GM12878 (cell line): ENCODE measurements around the gene CHCHD6. TPM values are rescaled to one million over a fixed set of nuclear protein-coding genes. Genes with fewer than 3 reads are reported as not detected.

Experiments
- ATAC-seq: fragments of 200-7000 bp; cut with Tn5 transposase; 3 replicates; pipeline ENCODE4 v1.9.1; 2020; ENCODE audit warnings: mild to moderate bottlenecking, moderate library complexity
- BruUV-seq: library from RNA; stranded (reverse); fragments of 400-500 nt; replicated peaks from 2 replicates; lab custom pipeline; 2021; lab: Mats Ljungman, UMichigan
- CTCF ChIA-PET: fragments of 300-600 bp; sonication (Branson Sonifier 250); formaldehyde crosslinking; extraction: SDS; loops from one replicate; lab custom pipeline; 2021; ENCODE audit warnings: inconsistent platforms; lab: Yijun Ruan, JAX
- POLR2A ChIA-PET: fragments of 350-600 bp; formaldehyde crosslinking; extraction: SDS; loops from one replicate; lab custom pipeline; 2021; ENCODE audit warnings: inconsistent platforms; lab: Charles Lee
- RAD21 ChIA-PET: fragments of 300-600 bp; sonication (Branson Sonifier 250); formaldehyde crosslinking; loops from one replicate; lab custom pipeline; 2023; ENCODE audit warnings: antibody characterized with exemption; ENCODE audit not compliant: unreplicated experiment; lab: Charles Lee
- SMC1A ChIA-PET: fragments of 300-600 bp; sonication (Branson Sonifier 250); formaldehyde crosslinking; loops from one replicate; lab custom pipeline; 2023; ENCODE audit not compliant: unreplicated experiment, uncharacterized antibody; lab: Charles Lee
- DNase-seq: peaks from one replicate; pipeline ENCODE4 v3.0.0-alpha.2; 2011; ENCODE audit warnings: low read depth, low spot score
- FAIRE-seq: peaks from 3 replicates; lab custom pipeline; 2011; peaks lifted over from hg19 to GRCh38; lab: Jason Lieb, UNC
- H2AFZ ChIP-seq: 2 replicates; pipeline ENCODE4 v1.6.0; 2011; ENCODE audit warnings: low read depth, low read length, control low read depth; ENCODE audit not compliant: control insufficient read depth
- H3K27ac ChIP-seq: 2 replicates; pipeline ENCODE4 v1.5.1; 2011; ENCODE audit warnings: control low read depth; ENCODE audit not compliant: control insufficient read depth, insufficient read depth
- H3K27me3 ChIP-seq, 2 experiments: replicated peaks in 1 of 2; 2 replicates each; pipeline versions ENCODE4 v1.6.0 to v1.6.1; 2011; ENCODE audit warnings: low read length in 1 of 2; ENCODE audit not compliant: control insufficient read depth in 2 of 2, insufficient read depth in 2 of 2
- H3K36me3 ChIP-seq, 2 experiments: 2 replicates each; pipeline ENCODE4 v1.5.1; 2011; ENCODE audit warnings: low read length in 1 of 2; ENCODE audit not compliant: control insufficient read depth in 2 of 2, insufficient read depth in 2 of 2
- H3K4me1 ChIP-seq: 2 replicates; pipeline ENCODE4 v1.6.1; 2011; ENCODE audit warnings: mild to moderate bottlenecking, low read length, moderate library complexity, mixed read lengths; ENCODE audit not compliant: control insufficient read depth, insufficient read depth
- H3K4me2 ChIP-seq: 2 replicates; pipeline ENCODE4 v1.6.0; 2011; ENCODE audit warnings: control low read depth; ENCODE audit not compliant: control insufficient read depth, insufficient read depth
- H3K4me3 ChIP-seq: fragments of 200-600 bp; sonication (generic); 2 replicates; pipeline ENCODE4 v1.5.1; 2016
- H3K79me2 ChIP-seq: 2 replicates; pipeline ENCODE4 v1.6.0; 2011; ENCODE audit warnings: low read length; ENCODE audit not compliant: control insufficient read depth, insufficient read depth
- H3K9ac ChIP-seq: 2 replicates; pipeline ENCODE4 v1.8.0; 2011; ENCODE audit warnings: low read length, control low read depth, mixed read lengths; ENCODE audit not compliant: control insufficient read depth, insufficient read depth
- H3K9me3 ChIP-seq: replicated peaks from 3 replicates; pipeline ENCODE4 v1.5.1; 2011; ENCODE audit warnings: mild to moderate bottlenecking, low read length; ENCODE audit not compliant: control insufficient read depth, insufficient read depth
- H4K20me1 ChIP-seq: 2 replicates; pipeline ENCODE4 v1.6.0; 2011; ENCODE audit not compliant: control insufficient read depth, insufficient read depth
- CEBPB ChIP-seq, 2 experiments: fragments of 150-350 bp in 1 of 2; IDR thresholded peaks; 2 replicates each; pipeline ENCODE4 v1.6.1; 2012 to 2014; ENCODE audit warnings: low read depth in 2 of 2, low read length in 2 of 2, borderline replicate concordance in 1 of 2, inconsistent platforms in 1 of 2
- EGR1 ChIP-seq, 2 experiments: IDR thresholded peaks; 1 replicate in 1 of 2; 2 replicates in 1 of 2; pipeline ENCODE4 v1.6.1; 2011 to 2012; ENCODE audit warnings: low read depth in 2 of 2, low read length in 2 of 2, borderline replicate concordance in 1 of 2, mild to moderate bottlenecking in 1 of 2, moderate library complexity in 1 of 2
- KAT2A ChIP-seq: conservative IDR thresholded peaks from 2 replicates; pipeline ENCODE4 v1.6.1; 2011; ENCODE audit warnings: low read depth, low read length; ENCODE audit not compliant: control insufficient read depth
- MAX ChIP-seq: IDR thresholded peaks from 2 replicates; pipeline ENCODE4 v1.6.1; 2012; ENCODE audit warnings: low read depth, low read length, improper control_type of control experiment
- MYB ChIP-seq: fragments of 150-350 bp; IDR thresholded peaks from 2 replicates; pipeline ENCODE4 v1.6.1; 2014; ENCODE audit warnings: mild to moderate bottlenecking, low read depth, low read length, borderline replicate concordance
- MYC ChIP-seq: IDR thresholded peaks from 2 replicates; pipeline ENCODE4 v1.6.1; 2011; ENCODE audit warnings: mild to moderate bottlenecking, low read length, moderate library complexity, inconsistent platforms; ENCODE audit not compliant: insufficient read depth, insufficient replicate concordance, insufficient read length, severe bottlenecking
- NFYA ChIP-seq: IDR thresholded peaks from 2 replicates; pipeline ENCODE4 v1.6.1; 2011; ENCODE audit warnings: low read depth, mild to moderate bottlenecking, low read length, improper control_type of control experiment, borderline replicate concordance
- PML ChIP-seq: IDR thresholded peaks from 2 replicates; pipeline ENCODE4 v1.6.1; 2012; ENCODE audit warnings: low read length, inconsistent platforms
- SKIL ChIP-seq: fragments of 450-650 bp; IDR thresholded peaks from 2 replicates; pipeline ENCODE4 v1.6.1; 2017; ENCODE audit warnings: mild to moderate bottlenecking, low read depth, inconsistent platforms; ENCODE audit not compliant: poor library complexity, severe bottlenecking
- SP1 ChIP-seq: IDR thresholded peaks from one replicate; pipeline ENCODE4 v1.6.1; 2011; ENCODE audit warnings: low read depth, low read length
- ZNF217 ChIP-seq: fragments of 450-650 bp; IDR thresholded peaks from 2 replicates; pipeline ENCODE4 v1.6.1; 2017; ENCODE audit warnings: antibody characterized with exemption, mild to moderate bottlenecking
- ZNF622 ChIP-seq: fragments of 450-650 bp; IDR thresholded peaks from 2 replicates; pipeline ENCODE4 v1.6.1; 2017; ENCODE audit warnings: mild to moderate bottlenecking, inconsistent platforms
- ZZZ3 ChIP-seq: IDR thresholded peaks from 2 replicates; pipeline ENCODE4 v1.6.1; 2011; ENCODE audit warnings: low read depth; ENCODE audit not compliant: control insufficient read depth, insufficient read length
- WGBS: methylation state at CpG from one replicate; pipeline ENCODE4 v1.1.6; 2016; ENCODE audit warnings: low lambda C conversion rate; ENCODE audit not compliant: insufficient replicate concordance, insufficient coverage; ENCODE audit errors: missing lambda C conversion rate; 5-methylcytosine and 5-hydroxymethylcytosine counted together
- in situ Hi-C: fragments of 300-500 bp; cut with MboI; formaldehyde crosslinking; loops from 9 replicates; pipeline ENCODE4 v1.14.3; 2018; ENCODE audit warnings: mixed read lengths
- intact Hi-C: fragments of 100-400 bp; cut with micrococcal nuclease; formaldehyde crosslinking; loops from one replicate; pipeline ENCODE4 v1.14.2; 2022; ENCODE audit not compliant: unreplicated experiment
- polyA plus RNA-seq, 11 experiments: library from polyadenylated mRNA; depleted of rRNA in 4 of 11; unstranded in 6 of 11; stranded (reverse) in 5 of 11; fragments of >200 nt; fragmentation: Nextera tagmentation in 4 of 11; fragmentation: Illumina TruSeq in 1 of 11; extraction: Ambion mirVana in 4 of 11; extraction: Trizol in 1 of 11; gene quantifications; 1 replicate in 1 of 11; 2 replicates in 10 of 11; pipeline versions ENCODE4 v1.2.1 to v1.2.3, GENCODE V29; 2011 to 2016; ENCODE audit warnings: inconsistent platforms in 2 of 11, missing spikeins in 2 of 11, low read depth in 1 of 11
- total RNA-seq, 4 experiments: library from RNA; depleted of rRNA in 3 of 4; stranded (reverse); fragments of >200 nt in 3 of 4; fragmentation: Illumina TruSeq in 1 of 4; extraction: Trizol in 1 of 4; gene quantifications; 2 replicates each; pipeline versions ENCODE4 v1.2.1 to v1.2.3, GENCODE V29; 2013 to 2021

The CHCHD6 gene
- total and polyA plus RNA-seq, 10 of the 15 experiments (the other 5 are each of a cell fraction or from before 2014, with no cell fraction given) = 2.7 to 16.7 (median 12.3) TPM

- H3K27ac ChIP-seq = no peak overlapping the region
- ChIA-PET SMC1A (interaction anchor here (0.7 to 1.2 kb wide), 3 partner anchors 70 to 774 kb away, joined by 3 to 4 read pairs (median 3); no protein-coding TSS in a partner anchor), POLR2A (no interaction called here)
- H3K36me3 ChIP-seq = no peaks in the 10 kb centered on the region
- no peaks in the 10 kb centered on the region for H3K9me3 ChIP-seq
- H3K4me3 ChIP-seq = no peak overlapping the region
- H2AFZ ChIP-seq = no peak overlapping the region
- no peak for ATAC-seq
- TF ChIP-seq EGR1 (IDR thresholded peaks at IDR 0.05; ENCODE audit: borderline replicate concordance in 1 of 2, low read depth in 2 of 2, low read length in 2 of 2) (no peak), SP1 (no peak), MYB (no peak), NFYA (no peak), ZNF217 (no peak), MAX (no peak), MYC (no peak), ZNF622 (no peak), CEBPB (IDR thresholded peaks at IDR 0.05; ENCODE audit: borderline replicate concordance in 1 of 2, low read depth in 2 of 2, low read length in 2 of 2) (no peak), ZZZ3 (no peak), SKIL (no peak), PML (no peak), KAT2A (no peak)
- TF ChIP-seq, all 136 proteins: peak for 0
- Histone ChIP-seq H3K79me2 (no peaks in the 10 kb centered on the region), H3K9ac (no peak overlapping the region), H3K27me3 (peaks cover 1 to 2% of the 10 kb centered on the region in 2 experiments; a peak in 2 of 4 replicates), H3K4me2 (no peak overlapping the region), H3K4me1 (0 out of 2 replicates have a peak, but pooled peaks cover 3% of the 10 kb centered on the region), H4K20me1 (no peaks in the 10 kb centered on the region)
- no peak for DNase-seq
- 0% methylated on average over 2 of the region's 2 CpGs for WGBS
- RAD21 ChIA-PET = interaction anchor here (1.4 kb wide), 1 partner anchor 774 kb away, joined by 3 read pairs; no protein-coding TSS in a partner anchor
- FAIRE-seq = no peak
- CTCF ChIA-PET = interaction anchor here (1.1 to 2.1 kb wide), 3 partner anchors 70 to 866 kb away, joined by 5 to 12 read pairs (median 6); no protein-coding TSS in a partner anchor
- intact Hi-C loops = no loop called here
- BruUV-seq = no TSS peak
- in situ Hi-C loops = no loop called here
Observed at GRCh38 chr3:126682009-126682408, 22.0 kb upstream of the CHCHD6 start.
